Peyer's patch (tissue), 4 donors: ENCODE results near the gene TMEM128. TPM values are rescaled to one million over a fixed set of nuclear protein-coding genes. Genes with fewer than 3 reads are reported as not detected.
"Not testable (repeated sequence)": the region's sequence is repeated elsewhere in the genome, so short reads cannot be mapped to it uniquely, and the experiment has no call there.

ENCODE experiments used
- DNase-seq, 3 donors: peaks; one replicate each; pipeline ENCODE4 v3.0.0-alpha.2; 2017 to 2019
- H3K27ac ChIP-seq, 4 donors: fragments of 200-600 bp; sonication (generic); one replicate each; pipeline ENCODE4 v1.5.1; 2016 to 2019
- H3K27me3 ChIP-seq, 2 donors: fragments of 200-600 bp; sonication (generic); one replicate each; pipeline ENCODE4 v1.5.1; 2019
- H3K36me3 ChIP-seq, 3 donors: fragments of 200-600 bp; sonication (generic); one replicate each; pipeline ENCODE4 v1.5.1; 2016 to 2019
- H3K4me1 ChIP-seq, 4 donors: fragments of 200-600 bp; sonication (generic); one replicate each; pipeline ENCODE4 v1.5.1; 2016 to 2019
- H3K4me3 ChIP-seq, 4 donors: fragments of 200-600 bp; sonication (generic); 1 replicate in 3 of 4; 2 replicates in 1 of 4; pipeline ENCODE4 v1.5.1; 2016 to 2019; ENCODE audit warnings: mild to moderate bottlenecking in 1 of 4
- H3K9me3 ChIP-seq, 4 donors: fragments of 200-600 bp; sonication (generic); one replicate each; pipeline ENCODE4 v1.5.1; 2016 to 2019; ENCODE audit warnings: mild to moderate bottlenecking in 1 of 4
- CTCF ChIP-seq, 6 experiments: fragments of 450-650 bp in 4 of 6; fragments of 200-600 bp in 2 of 6; sonication (generic) in 1 of 6; IDR thresholded peaks; one replicate each; pipeline ENCODE4 v1.5.1; 2017 to 2019; ENCODE audit warnings: antibody characterized with exemption in 6 of 6, mild to moderate bottlenecking in 3 of 6, moderate library complexity in 1 of 6
- POLR2A ChIP-seq, 2 donors: fragments of 450-650 bp; IDR thresholded peaks; one replicate each; pipeline ENCODE4 v1.5.1; 2017; ENCODE audit warnings: antibody characterized with exemption in 2 of 2, mild to moderate bottlenecking in 2 of 2, moderate library complexity in 2 of 2
- total RNA-seq, 4 donors: library from RNA; depleted of rRNA; stranded (reverse); fragments of >200 nt; gene quantifications; one replicate each; pipeline ENCODE4 v1.1.0, GENCODE V29; 2016

Gene TMEM128
- total RNA-seq, 4 donors from 2014 or later = 10.7 to 15.5 (median 14.2) TPM

- H3K36me3 ChIP-seq = peaks cover 0 to 26% (median 0%) of the 10 kb centered on the region in 3 donors
- no peak overlapping the region for H3K27ac ChIP-seq
- no peaks in the 10 kb centered on the region for H3K4me1 ChIP-seq
- H3K9me3 ChIP-seq = no peaks in the 10 kb centered on the region
- no peaks in the 10 kb centered on the region for H3K27me3 ChIP-seq
- TF ChIP-seq CTCF (IDR thresholded peaks at IDR 0.05) = no peak
- TF ChIP-seq POLR2A (IDR thresholded peaks at IDR 0.05) = no peak
- DNase-seq = no peak
- H3K4me3 ChIP-seq = no peak overlapping the region
Observed at GRCh38 chr4:4267981-4268380, 20.0 kb upstream of the TMEM128 start.

GRCh38 chr4:4260185-4260751 lies 12.2 kb upstream of the TMEM128 start:
- TF ChIP-seq POLR2A (IDR thresholded peaks at IDR 0.05) (no peak), CTCF (IDR thresholded peaks at IDR 0.05) (peak in 5 of 6 experiments; percentile 25 to 56 (median 44))
- no peaks in the 10 kb centered on the region for H3K36me3 ChIP-seq
- DNase-seq = no peak
- H3K9me3 ChIP-seq = no peaks in the 10 kb centered on the region
- no peaks in the 10 kb centered on the region for H3K4me1 ChIP-seq
- H3K27ac ChIP-seq = no peak overlapping the region
- H3K27me3 ChIP-seq = no peaks in the 10 kb centered on the region
- no peak overlapping the region for H3K4me3 ChIP-seq

- Histone ChIP-seq H3K9me3 (no peaks in the 10 kb centered on the region), H3K4me1 (no peaks in the 10 kb centered on the region), H3K27me3 (no peaks in the 10 kb centered on the region), H3K4me3 (no peak overlapping the region), H3K27ac (no peak overlapping the region), H3K36me3 (no peaks in the 10 kb centered on the region)
- no peak for DNase-seq
- TF ChIP-seq POLR2A (IDR thresholded peaks at IDR 0.05) = no peak
- no peak for TF ChIP-seq CTCF (IDR thresholded peaks at IDR 0.05)
Observed at GRCh38 chr4:4259484-4260100, 11.6 kb upstream of the TMEM128 start.

GRCh38 chr4:4257705-4258104 lies 9.7 kb upstream of the TMEM128 start:
- not testable (repeated sequence) for H3K36me3 ChIP-seq, H3K27me3 ChIP-seq, H3K4me3 ChIP-seq, H3K9me3 ChIP-seq, H3K4me1 ChIP-seq, DNase-seq, H3K27ac ChIP-seq

GRCh38 chr4:4256799-4257198 lies 8.8 kb upstream of the TMEM128 start:
- H3K27me3 ChIP-seq = no peaks in the 10 kb centered on the region
- H3K9me3 ChIP-seq = no peaks in the 10 kb centered on the region
- DNase-seq = no peak
- H3K27ac ChIP-seq = no peak overlapping the region
- H3K4me1 ChIP-seq = no peaks in the 10 kb centered on the region
- no peak for TF ChIP-seq POLR2A (IDR thresholded peaks at IDR 0.05)
- TF ChIP-seq CTCF (IDR thresholded peaks at IDR 0.05) = no peak
- H3K36me3 ChIP-seq = no peaks in the 10 kb centered on the region
- H3K4me3 ChIP-seq = no peak overlapping the region

GRCh38 chr4:4254666-4255065 lies 6.6 kb upstream of the TMEM128 start:
- Histone ChIP-seq H3K36me3 (no peaks in the 10 kb centered on the region), H3K9me3 (no peaks in the 10 kb centered on the region), H3K27ac (no peak overlapping the region), H3K4me1 (no peaks in the 10 kb centered on the region), H3K27me3 (no peaks in the 10 kb centered on the region), H3K4me3 (no peak overlapping the region)
- TF ChIP-seq POLR2A (IDR thresholded peaks at IDR 0.05) (no peak), CTCF (IDR thresholded peaks at IDR 0.05) (no peak)
- DNase-seq = no peak
